ENCODE data around the gene HIVEP2. TPM values are rescaled to one million over a fixed set of nuclear protein-coding genes. Genes with fewer than 3 reads are reported as not detected.
A peak's percentile ranks its signal among the peaks of the same experiment; 100 is the strongest.
"Not testable (repeated sequence)": the region's sequence is repeated elsewhere in the genome, so short reads cannot be mapped to it uniquely, and the experiment has no call there.

HIVEP2 gene, protein sequence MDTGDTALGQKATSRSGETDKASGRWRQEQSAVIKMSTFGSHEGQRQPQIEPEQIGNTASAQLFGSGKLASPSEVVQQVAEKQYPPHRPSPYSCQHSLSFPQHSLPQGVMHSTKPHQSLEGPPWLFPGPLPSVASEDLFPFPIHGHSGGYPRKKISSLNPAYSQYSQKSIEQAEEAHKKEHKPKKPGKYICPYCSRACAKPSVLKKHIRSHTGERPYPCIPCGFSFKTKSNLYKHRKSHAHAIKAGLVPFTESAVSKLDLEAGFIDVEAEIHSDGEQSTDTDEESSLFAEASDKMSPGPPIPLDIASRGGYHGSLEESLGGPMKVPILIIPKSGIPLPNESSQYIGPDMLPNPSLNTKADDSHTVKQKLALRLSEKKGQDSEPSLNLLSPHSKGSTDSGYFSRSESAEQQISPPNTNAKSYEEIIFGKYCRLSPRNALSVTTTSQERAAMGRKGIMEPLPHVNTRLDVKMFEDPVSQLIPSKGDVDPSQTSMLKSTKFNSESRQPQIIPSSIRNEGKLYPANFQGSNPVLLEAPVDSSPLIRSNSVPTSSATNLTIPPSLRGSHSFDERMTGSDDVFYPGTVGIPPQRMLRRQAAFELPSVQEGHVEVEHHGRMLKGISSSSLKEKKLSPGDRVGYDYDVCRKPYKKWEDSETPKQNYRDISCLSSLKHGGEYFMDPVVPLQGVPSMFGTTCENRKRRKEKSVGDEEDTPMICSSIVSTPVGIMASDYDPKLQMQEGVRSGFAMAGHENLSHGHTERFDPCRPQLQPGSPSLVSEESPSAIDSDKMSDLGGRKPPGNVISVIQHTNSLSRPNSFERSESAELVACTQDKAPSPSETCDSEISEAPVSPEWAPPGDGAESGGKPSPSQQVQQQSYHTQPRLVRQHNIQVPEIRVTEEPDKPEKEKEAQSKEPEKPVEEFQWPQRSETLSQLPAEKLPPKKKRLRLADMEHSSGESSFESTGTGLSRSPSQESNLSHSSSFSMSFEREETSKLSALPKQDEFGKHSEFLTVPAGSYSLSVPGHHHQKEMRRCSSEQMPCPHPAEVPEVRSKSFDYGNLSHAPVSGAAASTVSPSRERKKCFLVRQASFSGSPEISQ (N-terminal part only)
- total RNA-seq: 10.6 and 11.7 TPM in 2 replicates

DNA sequence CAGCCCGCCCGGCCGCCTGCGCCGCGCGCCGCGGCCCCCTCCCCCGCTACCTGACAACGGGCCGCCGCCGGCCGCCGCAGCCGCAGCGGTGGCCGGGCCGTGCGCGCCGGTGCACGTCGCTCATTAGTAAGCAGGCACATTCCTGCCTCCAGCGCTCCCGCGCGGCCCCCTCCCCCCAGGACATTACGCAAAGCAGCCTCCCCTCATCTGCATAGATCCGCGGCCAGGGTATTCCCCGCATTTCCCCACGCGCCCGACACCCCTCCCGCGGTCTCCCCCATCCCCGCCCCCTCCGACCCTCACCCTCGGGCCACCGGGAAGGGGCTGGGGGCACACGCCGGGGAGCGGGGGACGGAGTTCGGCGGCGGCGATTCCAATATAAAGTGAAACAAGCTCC, at the start of gene HIVEP2:
Gene HIVEP2, minus strand, starts transcription at position 128 of the 397 bp plus-strand sequence. CDS start 170,438 bp downstream, outside the sequence.
- peak; percentile 90 for DNase-seq

GRCh38 chr6:142993977-142994376, 49.0 kb upstream of the HIVEP2 start:
- DNase-seq: no peak

DNA sequence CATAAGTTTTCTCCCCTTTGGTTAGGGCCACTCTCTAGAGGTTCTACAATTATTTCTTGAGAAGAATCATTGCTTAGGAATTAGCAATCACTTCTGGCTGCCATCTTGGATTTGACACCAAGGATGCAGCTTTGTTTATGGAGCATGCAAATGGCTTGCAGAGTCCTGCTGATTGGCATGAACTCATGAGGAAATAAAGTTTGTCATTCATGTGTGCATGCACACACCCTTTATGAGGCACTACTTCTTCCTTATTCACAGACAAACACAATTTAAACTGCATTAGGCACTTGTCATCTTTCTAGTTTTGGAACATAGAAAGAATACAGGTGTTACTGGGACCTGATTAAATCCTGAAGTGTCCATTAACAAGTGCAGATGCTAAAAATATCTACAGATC, 42.5 kb upstream of the HIVEP2 start:
- no peak for DNase-seq

DNA sequence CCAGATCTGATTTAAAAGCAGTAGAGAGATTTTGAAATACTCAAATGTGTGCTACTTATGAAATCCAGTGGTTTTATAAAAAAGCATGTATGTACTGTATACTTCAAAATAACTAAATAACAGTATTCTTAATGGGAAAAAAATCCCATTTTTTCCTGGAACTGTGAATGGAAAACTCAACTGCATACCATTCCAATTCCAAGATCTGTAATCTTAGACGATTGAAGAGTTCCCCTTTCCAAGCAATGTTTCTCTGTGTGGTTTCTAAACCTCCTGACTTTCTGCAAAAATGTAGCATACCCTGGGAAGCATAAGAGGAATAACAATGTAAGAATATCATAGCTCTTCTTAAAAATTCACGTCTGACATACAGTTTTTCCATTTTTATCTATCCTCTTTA, 40.3 kb upstream of the HIVEP2 start:
- no peak for DNase-seq

DNA sequence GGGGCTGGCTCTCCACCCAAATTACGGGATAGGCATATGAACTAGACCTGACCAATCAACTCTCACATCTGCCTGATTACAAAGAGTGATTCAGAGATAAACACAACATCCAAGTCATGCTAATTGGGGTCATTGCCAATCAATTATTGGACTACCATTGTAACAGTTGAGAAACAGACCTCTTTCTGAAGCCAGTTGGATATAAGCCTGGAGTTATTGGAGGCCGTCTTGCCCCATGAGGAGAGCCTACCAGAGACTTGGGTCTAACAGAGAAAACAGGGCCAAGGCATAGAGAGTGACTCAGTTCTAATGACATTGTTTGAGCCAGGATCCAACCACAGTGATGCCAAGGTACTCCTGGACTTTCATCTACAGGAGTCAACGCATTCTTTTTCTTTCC, 39.4 kb upstream of the HIVEP2 start:
- DNase-seq: no peak

- no peak for DNase-seq
Observed at GRCh38 chr6:142975365-142975764, 30.4 kb upstream of the HIVEP2 start.

DNA sequence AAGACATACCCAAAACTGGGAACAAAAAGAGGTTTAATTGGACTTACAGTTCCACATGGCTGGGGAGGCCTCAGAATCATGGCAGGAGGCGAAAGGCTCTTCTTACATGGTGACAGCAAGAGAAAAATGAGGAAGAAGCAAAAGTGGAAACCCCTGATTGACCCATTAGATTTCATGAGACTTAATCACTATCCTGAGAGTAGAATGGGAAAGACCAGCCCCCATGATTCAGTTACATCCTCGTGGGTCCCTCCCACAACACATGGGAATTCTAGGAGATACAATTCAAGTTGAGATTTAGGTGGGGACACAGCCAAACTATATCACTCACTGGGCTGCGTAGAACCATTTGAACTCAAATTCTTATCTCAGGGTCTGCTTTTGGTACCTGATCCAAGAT, 26.0 kb upstream of the HIVEP2 start:
- DNase-seq: not testable (repeated sequence)

- DNase-seq: no peak
Observed at GRCh38 chr6:142968601-142969000, 23.6 kb upstream of the HIVEP2 start.

- no peak for DNase-seq
Observed at GRCh38 chr6:142966294-142966693, 21.3 kb upstream of the HIVEP2 start.

DNA sequence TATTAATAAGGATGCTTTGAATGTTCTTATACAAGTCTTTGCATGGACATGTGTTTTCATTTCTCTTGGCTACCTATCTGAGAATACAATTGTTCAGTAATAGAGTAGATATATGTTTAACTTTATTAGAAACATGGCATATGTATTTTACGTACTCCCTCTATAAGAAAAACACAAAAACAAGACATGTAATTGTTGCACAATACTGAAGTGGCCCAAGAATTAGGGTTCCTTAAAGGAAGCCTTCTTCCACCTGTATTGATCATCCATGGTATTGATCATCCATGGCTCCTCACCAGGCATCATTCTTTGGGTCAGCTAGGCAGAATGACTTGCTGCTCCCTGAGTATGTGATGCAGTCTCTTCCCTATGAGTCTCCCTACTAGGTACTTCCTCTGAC, 20.2 kb upstream of the HIVEP2 start:
- no peak for DNase-seq

DNA sequence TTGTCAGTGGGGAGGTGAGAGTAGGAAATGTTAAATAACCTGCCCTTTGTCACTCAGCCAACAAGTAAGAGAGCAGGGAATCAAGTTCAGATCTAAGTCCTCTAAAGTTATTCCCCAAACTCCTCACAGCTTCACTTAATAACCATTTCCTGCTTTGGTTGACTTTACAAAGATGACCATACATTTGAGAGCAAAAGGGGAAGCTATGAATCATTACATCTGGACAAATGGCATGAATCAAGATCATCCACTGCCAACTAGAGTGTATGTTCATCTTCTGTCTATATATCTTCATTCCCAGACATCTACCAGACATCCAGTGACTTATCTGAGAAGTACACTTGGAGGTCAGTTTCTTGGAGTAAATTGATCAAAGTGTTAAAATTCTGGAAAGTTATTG, 15.1 kb upstream of the HIVEP2 start:
- DNase-seq: peak; percentile 83

- DNase-seq: no peak
Observed at GRCh38 chr6:142958343-142958742, 13.4 kb upstream of the HIVEP2 start.

GRCh38 chr6:142956726-142957125, 11.8 kb upstream of the HIVEP2 start:
- no peak for DNase-seq

GRCh38 chr6:142954844-142955243, 9.9 kb upstream of the HIVEP2 start:
- DNase-seq: no peak

DNA sequence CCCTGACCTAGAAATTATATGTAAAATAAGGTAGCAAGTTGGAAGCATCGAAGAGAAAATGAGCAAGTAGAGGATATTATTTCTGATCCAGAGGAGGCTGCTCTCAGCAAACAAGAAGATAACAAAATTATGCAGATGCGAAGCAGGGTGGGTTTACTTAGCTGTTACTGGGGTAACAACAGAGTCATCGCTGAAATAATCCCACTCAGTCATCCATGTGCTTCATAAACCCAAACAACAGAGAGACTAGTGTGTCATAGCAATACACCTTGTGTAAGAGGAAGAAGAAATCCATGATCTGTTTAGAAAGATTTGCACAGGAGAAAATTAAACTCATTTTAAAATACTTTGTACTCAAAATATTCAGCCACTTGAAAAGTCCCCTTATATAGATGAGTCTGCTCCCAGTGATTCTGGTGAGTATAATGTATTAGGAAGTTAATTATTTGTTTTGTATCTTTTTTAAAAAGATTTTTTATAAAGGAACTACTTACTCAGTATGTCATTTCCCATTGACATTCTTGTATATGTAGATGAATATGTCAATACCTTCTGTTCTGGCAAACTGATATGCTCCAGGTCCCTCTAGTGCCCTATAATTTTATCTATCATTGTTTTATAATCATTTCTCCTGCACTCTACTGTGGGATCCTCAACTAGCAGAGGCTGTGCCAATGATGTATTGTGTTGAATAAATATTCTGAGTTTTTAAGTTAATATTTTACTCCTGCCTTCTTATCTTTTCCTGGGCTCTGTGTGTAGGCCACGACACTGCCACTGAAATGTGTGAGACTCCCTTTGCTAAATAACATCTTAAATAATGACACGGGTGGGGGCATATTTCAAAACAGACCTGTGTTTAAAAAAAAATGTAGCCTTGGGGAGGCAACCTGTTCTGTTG, 8.6 kb upstream of the HIVEP2 start:
- peak; percentile 41 for DNase-seq

DNA sequence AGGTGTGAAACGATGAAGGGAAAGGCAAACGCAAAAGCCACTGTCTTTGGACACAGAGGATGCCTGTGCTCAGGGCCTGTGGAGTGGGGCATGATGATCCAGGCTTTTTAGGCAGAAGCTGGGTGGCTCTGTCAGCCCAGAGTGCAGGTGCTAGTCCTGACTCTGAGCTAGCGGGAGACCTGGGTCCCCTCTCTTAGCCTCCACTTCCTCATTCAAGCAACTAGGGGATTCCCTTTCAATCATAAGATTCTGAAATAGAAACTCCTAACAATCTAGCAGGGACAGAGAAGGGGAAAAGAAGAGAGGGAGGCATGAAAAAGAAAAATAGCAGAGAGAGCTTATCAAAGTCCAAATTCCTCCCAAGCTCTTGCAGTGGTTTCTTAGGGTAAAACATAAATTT, 7.6 kb upstream of the HIVEP2 start:
- DNase-seq: no peak

- DNase-seq: no peak
Observed at GRCh38 chr6:142950291-142950690, 5.3 kb upstream of the HIVEP2 start.

GRCh38 chr6:142947714-142948480, 2.9 kb upstream of the HIVEP2 start:
- DNase-seq: no peak

DNA sequence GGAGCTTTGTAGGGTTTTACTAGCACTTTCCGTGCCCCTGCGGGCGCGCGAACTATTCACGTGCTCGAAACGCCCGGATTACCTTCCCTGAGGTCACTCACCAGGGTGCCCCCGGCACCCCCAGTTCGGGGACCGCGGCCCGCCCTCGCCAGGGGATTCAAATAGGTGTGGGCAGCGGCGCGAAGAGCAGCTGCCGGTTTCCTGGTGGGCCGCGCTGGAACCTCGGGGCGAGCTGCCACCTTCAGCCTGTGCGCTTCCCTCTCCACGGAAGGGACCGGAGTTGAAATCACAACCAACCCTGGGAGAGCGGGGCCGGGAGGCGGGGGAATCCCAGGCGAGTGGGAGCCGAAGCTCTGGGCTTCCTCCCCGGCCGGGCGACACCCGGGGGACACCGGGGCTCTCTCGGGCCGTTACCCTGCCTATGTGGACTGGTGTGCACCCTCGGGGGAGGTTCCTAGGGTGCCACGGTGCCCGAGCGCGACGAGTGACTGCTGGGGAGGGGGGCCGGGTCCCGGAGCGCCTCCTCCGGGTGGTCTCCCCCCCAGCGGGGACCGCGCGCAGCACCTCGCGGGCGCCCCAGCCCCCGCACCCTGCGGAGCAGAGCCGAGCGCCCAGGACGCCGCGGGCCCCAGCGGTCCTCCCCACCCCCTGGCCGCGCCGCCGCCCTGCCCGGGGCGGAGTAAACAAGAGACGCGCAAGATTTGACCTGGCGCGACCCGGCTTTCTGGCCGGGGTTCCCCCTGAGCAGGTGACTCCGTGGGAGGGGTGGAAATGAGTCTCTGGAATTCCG, 2.1 kb upstream of the HIVEP2 start:
- DNase-seq: peak; percentile 83

DNA sequence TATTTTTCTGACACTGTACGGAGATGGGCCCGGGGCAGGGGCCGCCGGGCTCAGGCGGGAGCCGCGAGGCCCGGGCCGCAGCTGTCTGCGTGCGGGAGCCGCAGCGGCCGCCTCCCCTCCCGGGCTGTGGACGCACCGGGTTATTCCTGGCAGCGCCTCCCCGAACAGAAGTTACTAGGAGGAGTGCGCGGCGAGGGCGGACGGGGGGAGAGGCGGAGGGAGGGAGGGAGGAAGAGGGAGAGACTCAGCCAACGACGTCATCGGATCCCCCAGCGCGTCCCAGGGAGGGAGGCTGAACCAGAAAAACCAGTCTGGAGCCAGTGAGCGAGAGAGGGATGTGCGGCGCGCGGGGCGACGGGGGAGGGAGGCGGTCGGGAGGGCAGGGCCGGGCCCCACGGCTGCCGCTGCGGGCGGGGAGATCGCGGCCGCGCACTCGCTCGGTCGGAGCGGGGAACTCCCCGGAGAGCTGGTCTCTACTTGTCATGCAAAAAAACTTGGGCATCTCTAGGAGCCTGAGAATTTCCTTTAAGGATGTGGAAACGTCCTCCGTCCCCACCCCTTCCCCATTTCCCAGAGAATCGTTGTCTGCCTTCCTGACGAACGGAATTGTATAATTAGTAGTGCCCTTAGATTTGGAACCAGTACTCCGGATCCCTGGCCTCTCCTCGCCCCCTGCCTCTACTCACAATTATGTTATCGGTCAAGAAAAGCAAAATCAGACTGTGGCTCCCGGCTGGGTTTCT, 1.4 kb upstream of the HIVEP2 start:
- DNase-seq: peak; percentile 95

All from dermis blood vessel endothelial cell (primary cell).